Neural cell (in vitro differentiated cells): ENCODE results near the gene CHRNA4. TPM values are rescaled to one million over a fixed set of nuclear protein-coding genes. Genes with fewer than 3 reads are reported as not detected.

Experiments
- H2AFZ ChIP-seq: fragments of 200-600, 300-800 bp; sonication (generic), shearing (Covaris generic); 2 replicates; pipeline ENCODE4 v1.6.0; 2014; ENCODE audit warnings: low read depth, mild to moderate bottlenecking, antibody characterized with exemption, low read length, moderate library complexity
- H3F3A ChIP-seq: fragments of 200-600 bp; shearing (Covaris generic); 2 replicates; pipeline ENCODE4 v1.6.1; 2016; ENCODE audit warnings: mild to moderate bottlenecking, moderate library complexity, mixed read lengths, antibody characterized with exemption, low read length; ENCODE audit not compliant: insufficient read depth, poor library complexity, severe bottlenecking
- H3K27ac ChIP-seq: fragments of 200-600, 300-800 bp; sonication (generic), shearing (Covaris generic); 2 replicates; pipeline ENCODE4 v1.5.1; 2014; ENCODE audit warnings: mild to moderate bottlenecking, low read length, moderate library complexity
- H3K27me3 ChIP-seq: fragments of 300-800, 200-600 bp; sonication (generic), shearing (Covaris generic); 2 replicates; pipeline ENCODE4 v1.6.0; 2014; ENCODE audit warnings: mild to moderate bottlenecking, low read depth, low read length, moderate library complexity; ENCODE audit not compliant: insufficient read depth
- H3K36me3 ChIP-seq: fragments of 300-800, 200-600 bp; sonication (generic), shearing (Covaris generic); 2 replicates; pipeline ENCODE4 v1.5.1; 2014; ENCODE audit warnings: mild to moderate bottlenecking, antibody characterized with exemption, low read length, moderate library complexity; ENCODE audit not compliant: insufficient read depth
- H3K4me2 ChIP-seq: fragments of 300-800, 200-600 bp; sonication (generic), shearing (Covaris generic); 2 replicates; pipeline ENCODE4 v1.6.0; 2014; ENCODE audit warnings: mild to moderate bottlenecking, low read length
- H3K4me3 ChIP-seq: fragments of 300-800, 200-600 bp; sonication (generic), shearing (Covaris generic); 2 replicates; pipeline ENCODE4 v1.5.1; 2014; ENCODE audit warnings: mild to moderate bottlenecking, low read length, moderate library complexity
- H3K79me2 ChIP-seq: fragments of 200-600 bp; shearing (Covaris generic); replicated peaks from 2 replicates; pipeline ENCODE4 v1.6.0; 2014; ENCODE audit warnings: mild to moderate bottlenecking, low read length, moderate library complexity; ENCODE audit not compliant: insufficient read depth
- H3K9ac ChIP-seq: fragments of 300-800, 200-600 bp; sonication (generic), shearing (Covaris generic); 2 replicates; pipeline ENCODE4 v1.6.1; 2016; ENCODE audit warnings: mild to moderate bottlenecking, low read length, mixed read lengths
- H3K9me2 ChIP-seq: fragments of 200-600 bp; shearing (Covaris generic); 2 replicates; pipeline ENCODE4 v1.6.1; 2016; ENCODE audit warnings: mild to moderate bottlenecking, low read length, mixed read lengths; ENCODE audit not compliant: insufficient read depth
- H3K9me3 ChIP-seq: fragments of 200-600, 300-800 bp; sonication (generic), shearing (Covaris generic); 2 replicates; pipeline ENCODE4 v1.6.1; 2016; ENCODE audit warnings: mild to moderate bottlenecking, mixed run types, low read length, moderate library complexity, mixed read lengths
- H4K20me1 ChIP-seq: fragments of 200-600 bp; shearing (Covaris generic); 2 replicates; pipeline ENCODE4 v1.6.1; 2016; ENCODE audit warnings: mild to moderate bottlenecking, mixed run types; ENCODE audit not compliant: insufficient read depth
- CTCF ChIP-seq: fragments of 450-650 bp; IDR thresholded peaks from 2 replicates; pipeline ENCODE4 v1.5.1; 2014; ENCODE audit warnings: antibody characterized with exemption, mild to moderate bottlenecking, moderate library complexity; ENCODE audit not compliant: poor library complexity, severe bottlenecking
- EP300 ChIP-seq: fragments of 450-650 bp; conservative IDR thresholded peaks from 2 replicates; pipeline ENCODE4 v1.6.1; 2014; ENCODE audit warnings: antibody characterized with exemption, mild to moderate bottlenecking, moderate library complexity; ENCODE audit not compliant: poor library complexity, severe bottlenecking
- EZH2 ChIP-seq: fragments of 200-600, 300-800 bp; shearing (Covaris generic), sonication (generic); IDR thresholded peaks from 2 replicates; pipeline ENCODE4 v1.6.1; 2014; ENCODE audit warnings: antibody characterized with exemption, low read length, borderline replicate concordance, mild to moderate bottlenecking; ENCODE audit not compliant: insufficient read depth, poor library complexity, severe bottlenecking
- MXI1 ChIP-seq: fragments of 450-650 bp; conservative IDR thresholded peaks from 2 replicates; pipeline ENCODE4 v1.6.1; 2014; ENCODE audit warnings: antibody characterized with exemption, mild to moderate bottlenecking; ENCODE audit not compliant: poor library complexity, severe bottlenecking
- POLR2AphosphoS5 ChIP-seq: IDR thresholded peaks from 2 replicates; pipeline ENCODE4 v1.6.1; 2012
- RAD21 ChIP-seq: fragments of 450-650 bp; conservative IDR thresholded peaks from 2 replicates; pipeline ENCODE4 v1.6.1; 2014; ENCODE audit warnings: antibody characterized with exemption, mild to moderate bottlenecking, moderate library complexity
- SMC3 ChIP-seq: fragments of 450-650 bp; conservative IDR thresholded peaks from 2 replicates; pipeline ENCODE4 v1.6.1; 2014; ENCODE audit warnings: antibody characterized with exemption, mild to moderate bottlenecking, moderate library complexity; ENCODE audit not compliant: poor library complexity
- TAF1 ChIP-seq: IDR thresholded peaks from 2 replicates; pipeline ENCODE4 v1.6.1; 2012; ENCODE audit warnings: low read depth
- polyA plus RNA-seq: library from polyadenylated mRNA; depleted of rRNA; stranded (reverse); fragments of >200 nt; gene quantifications from 2 replicates; pipeline ENCODE4 v1.2.3, GENCODE V29; 2014
- TF ChIP-seq, protein P1 (sequence below): IDR thresholded peaks from 2 replicates; pipeline ENCODE4 v1.6.1; 2012; ENCODE audit warnings: borderline replicate concordance

CHRNA4 gene
- polyA plus RNA-seq, 1 donor from 2014 or later, result 6.8 TPM

- no peaks in the 10 kb centered on the region for H3K9me3 ChIP-seq
- H3F3A ChIP-seq, result no peaks in the 10 kb centered on the region
- no peak overlapping the region for H3K4me2 ChIP-seq
- no peak overlapping the region for H3K9ac ChIP-seq
- H2AFZ ChIP-seq, result no peak overlapping the region
- no peak overlapping the region for H3K4me3 ChIP-seq
- no peaks in the 10 kb centered on the region for H3K36me3 ChIP-seq
- TF ChIP-seq MXI1, result no peak
- no peak for TF ChIP-seq RAD21
- TF ChIP-seq TAF1, result no peak
- TF ChIP-seq EP300, result no peak
- TF ChIP-seq, protein P1, sequence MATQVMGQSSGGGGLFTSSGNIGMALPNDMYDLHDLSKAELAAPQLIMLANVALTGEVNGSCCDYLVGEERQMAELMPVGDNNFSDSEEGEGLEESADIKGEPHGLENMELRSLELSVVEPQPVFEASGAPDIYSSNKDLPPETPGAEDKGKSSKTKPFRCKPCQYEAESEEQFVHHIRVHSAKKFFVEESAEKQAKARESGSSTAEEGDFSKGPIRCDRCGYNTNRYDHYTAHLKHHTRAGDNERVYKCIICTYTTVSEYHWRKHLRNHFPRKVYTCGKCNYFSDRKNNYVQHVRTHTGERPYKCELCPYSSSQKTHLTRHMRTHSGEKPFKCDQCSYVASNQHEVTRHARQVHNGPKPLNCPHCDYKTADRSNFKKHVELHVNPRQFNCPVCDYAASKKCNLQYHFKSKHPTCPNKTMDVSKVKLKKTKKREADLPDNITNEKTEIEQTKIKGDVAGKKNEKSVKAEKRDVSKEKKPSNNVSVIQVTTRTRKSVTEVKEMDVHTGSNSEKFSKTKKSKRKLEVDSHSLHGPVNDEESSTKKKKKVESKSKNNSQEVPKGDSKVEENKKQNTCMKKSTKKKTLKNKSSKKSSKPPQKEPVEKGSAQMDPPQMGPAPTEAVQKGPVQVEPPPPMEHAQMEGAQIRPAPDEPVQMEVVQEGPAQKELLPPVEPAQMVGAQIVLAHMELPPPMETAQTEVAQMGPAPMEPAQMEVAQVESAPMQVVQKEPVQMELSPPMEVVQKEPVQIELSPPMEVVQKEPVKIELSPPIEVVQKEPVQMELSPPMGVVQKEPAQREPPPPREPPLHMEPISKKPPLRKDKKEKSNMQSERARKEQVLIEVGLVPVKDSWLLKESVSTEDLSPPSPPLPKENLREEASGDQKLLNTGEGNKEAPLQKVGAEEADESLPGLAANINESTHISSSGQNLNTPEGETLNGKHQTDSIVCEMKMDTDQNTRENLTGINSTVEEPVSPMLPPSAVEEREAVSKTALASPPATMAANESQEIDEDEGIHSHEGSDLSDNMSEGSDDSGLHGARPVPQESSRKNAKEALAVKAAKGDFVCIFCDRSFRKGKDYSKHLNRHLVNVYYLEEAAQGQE, result no peak
- TF ChIP-seq CTCF, result no peak
- no peak for TF ChIP-seq POLR2AphosphoS5
- no peak for TF ChIP-seq EZH2
- H3K27me3 ChIP-seq, result no peaks in the 10 kb centered on the region
- H3K27ac ChIP-seq, result no peak overlapping the region
- H3K9me2 ChIP-seq, result no peaks in the 10 kb centered on the region
- H4K20me1 ChIP-seq, result no peaks in the 10 kb centered on the region
- no peaks in the 10 kb centered on the region for H3K79me2 ChIP-seq
Observed at GRCh38 chr20:63318391-63319163, 42.6 kb downstream of the CHRNA4 start.

DNA sequence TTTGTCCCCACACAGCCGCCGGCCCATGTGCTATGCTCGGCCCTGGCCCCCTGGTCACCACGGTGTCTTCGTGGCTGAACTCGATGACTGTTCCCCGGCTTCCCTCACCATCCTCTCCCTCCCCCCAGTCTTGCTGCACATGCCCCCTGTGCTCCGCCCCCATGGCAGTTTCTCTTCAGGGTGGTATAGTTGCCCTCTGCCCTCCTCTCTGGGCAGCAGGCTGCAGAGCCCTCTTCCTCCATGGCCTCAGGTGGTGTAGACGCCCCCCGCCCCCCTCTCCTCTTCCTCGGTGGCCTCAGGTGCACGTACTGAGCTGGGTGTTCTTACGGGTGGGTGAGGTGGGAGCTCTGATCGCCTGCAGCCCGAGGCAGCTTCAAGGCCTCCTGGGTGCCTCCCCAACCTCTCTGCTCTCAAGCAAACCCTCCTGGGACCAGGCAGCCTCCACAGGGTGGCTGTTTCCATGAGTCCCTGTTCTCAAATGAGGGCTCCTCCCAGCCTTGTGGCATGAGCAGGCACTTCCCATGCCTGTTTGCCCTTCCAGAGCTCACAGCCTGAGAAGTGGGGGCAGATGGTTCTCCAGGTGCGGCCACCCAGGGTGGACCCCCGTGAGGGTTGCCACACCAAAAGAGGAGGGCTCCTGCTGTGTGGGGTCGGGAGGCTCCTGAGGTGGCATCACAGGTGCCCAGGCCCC, 43.4 kb downstream of the CHRNA4 start:
- TF ChIP-seq, protein P1, result no peak
- no peak for TF ChIP-seq SMC3
- no peak for TF ChIP-seq TAF1
- TF ChIP-seq EP300, result no peak
- no peak for TF ChIP-seq EZH2
- no peak for TF ChIP-seq MXI1
- no peak for TF ChIP-seq CTCF
- TF ChIP-seq POLR2AphosphoS5, result no peak
- TF ChIP-seq RAD21, result no peak
- Histone ChIP-seq H3K9me3 (no peaks in the 10 kb centered on the region), H4K20me1 (no peaks in the 10 kb centered on the region), H3F3A (no peaks in the 10 kb centered on the region), H3K9me2 (no peaks in the 10 kb centered on the region), H3K27me3 (no peaks in the 10 kb centered on the region), H3K36me3 (no peaks in the 10 kb centered on the region), H3K9ac (no peak overlapping the region), H3K79me2 (no peaks in the 10 kb centered on the region), H3K27ac (no peak overlapping the region), H2AFZ (no peak overlapping the region), H3K4me3 (no peak overlapping the region), H3K4me2 (no peak overlapping the region)
